HEK293T (cell line): Measurements from ENCODE around the gene TBK1.

Experiments
- ARNT ChIP-seq: fragments of 450-650 bp; IDR thresholded peaks from 2 replicates; pipeline ENCODE4 v1.6.1; 2017; ENCODE audit warnings: mild to moderate bottlenecking
- BHLHE40 ChIP-seq: fragments of 450-650 bp; IDR thresholded peaks from 2 replicates; pipeline ENCODE4 v1.6.1; 2016; ENCODE audit warnings: mild to moderate bottlenecking, moderate library complexity, borderline replicate concordance
- CTBP1 ChIP-seq: fragments of 450-650 bp; IDR thresholded peaks from 2 replicates; pipeline ENCODE4 v1.6.1; 2016; ENCODE audit warnings: borderline replicate concordance
- FOXA1 ChIP-seq: fragments of 450-650 bp; IDR thresholded peaks from 2 replicates; pipeline ENCODE4 v1.6.1; 2016; ENCODE audit warnings: mild to moderate bottlenecking
- FOXM1 ChIP-seq: fragments of 450-650 bp; IDR thresholded peaks from 2 replicates; pipeline ENCODE4 v1.6.1; 2017; ENCODE audit warnings: mild to moderate bottlenecking, borderline replicate concordance
- HDGF ChIP-seq: fragments of 450-650 bp; IDR thresholded peaks from 2 replicates; pipeline ENCODE4 v1.6.1; 2017; ENCODE audit warnings: antibody characterized with exemption, borderline replicate concordance
- LEF1 ChIP-seq: fragments of 450-650 bp; IDR thresholded peaks from 2 replicates; pipeline ENCODE4 v1.6.1; 2017; ENCODE audit warnings: mild to moderate bottlenecking, borderline replicate concordance
- NFRKB ChIP-seq: fragments of 450-650 bp; IDR thresholded peaks from 2 replicates; pipeline ENCODE4 v1.6.1; 2016; ENCODE audit warnings: mild to moderate bottlenecking, moderate library complexity
- SP1 ChIP-seq: fragments of 450-650 bp; IDR thresholded peaks from 2 replicates; pipeline ENCODE4 v1.6.1; 2017
- SUZ12 ChIP-seq: fragments of 450-650 bp; IDR thresholded peaks from 2 replicates; pipeline ENCODE4 v1.6.1; 2016; ENCODE audit warnings: mild to moderate bottlenecking
- TARDBP ChIP-seq: fragments of 450-650 bp; IDR thresholded peaks from 2 replicates; pipeline ENCODE4 v1.6.1; 2016
- TF ChIP-seq, protein P1 (sequence below): fragments of 450-650 bp; IDR thresholded peaks from 2 replicates; pipeline ENCODE4 v1.6.1; 2016

DNA sequence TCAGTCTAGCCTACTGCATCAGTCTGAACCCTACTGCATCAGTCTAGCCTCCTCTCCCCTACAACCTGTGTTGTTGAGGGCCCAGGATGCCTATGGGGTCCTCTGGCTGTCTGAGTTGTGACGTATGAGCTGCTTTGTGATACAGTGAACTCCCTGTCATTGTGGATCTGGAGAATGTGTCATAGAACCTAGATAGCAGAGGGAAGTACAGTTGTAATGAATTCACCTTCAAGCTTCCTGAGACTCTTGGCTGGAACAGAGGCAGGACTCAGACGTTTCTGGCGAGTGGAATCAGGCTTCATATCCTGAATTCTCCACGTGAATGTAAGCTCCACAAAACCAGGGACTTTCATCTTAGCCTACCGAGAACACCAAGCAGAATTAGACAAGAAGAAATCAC is 17.0 kb downstream of the TBK1 start:
- TF ChIP-seq TARDBP (no peak), SUZ12 (no peak), FOXA1 (no peak), BHLHE40 (no peak), LEF1 (no peak), ARNT (no peak), HDGF (no peak), SP1 (no peak), NFRKB (no peak), CTBP1 (no peak), FOXM1 (no peak)
- TF ChIP-seq, protein P1, sequence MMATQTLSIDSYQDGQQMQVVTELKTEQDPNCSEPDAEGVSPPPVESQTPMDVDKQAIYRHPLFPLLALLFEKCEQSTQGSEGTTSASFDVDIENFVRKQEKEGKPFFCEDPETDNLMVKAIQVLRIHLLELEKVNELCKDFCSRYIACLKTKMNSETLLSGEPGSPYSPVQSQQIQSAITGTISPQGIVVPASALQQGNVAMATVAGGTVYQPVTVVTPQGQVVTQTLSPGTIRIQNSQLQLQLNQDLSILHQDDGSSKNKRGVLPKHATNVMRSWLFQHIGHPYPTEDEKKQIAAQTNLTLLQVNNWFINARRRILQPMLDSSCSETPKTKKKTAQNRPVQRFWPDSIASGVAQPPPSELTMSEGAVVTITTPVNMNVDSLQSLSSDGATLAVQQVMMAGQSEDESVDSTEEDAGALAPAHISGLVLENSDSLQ: no peak
